ENCODE results near the gene PRKCQ.

- TF ChIP-seq CTCF (conservative IDR thresholded peaks at IDR 0.05) (no peak), EZH2 (IDR thresholded peaks at IDR 0.05; ENCODE audit: low read depth) (no peak)
Observed at GRCh38 chr10:6473901-6474370, 106.1 kb downstream of the PRKCQ start.
